Tibial nerve (tissue), 4 donors: ENCODE measurements around the gene SREBF2. TPM values are rescaled to one million over a fixed set of nuclear protein-coding genes. Genes with fewer than 3 reads are reported as not detected.

Source experiments
- DNase-seq, 2 donors: peaks; one replicate each; pipeline ENCODE4 v3.0.0-alpha.2; 2019; ENCODE audit warnings: low spot score in 2 of 2
- H3K27ac ChIP-seq, 4 donors: fragments of 200-600 bp; sonication (generic) in 3 of 4; one replicate each; pipeline ENCODE4 v1.5.1; 2017 to 2019; ENCODE audit warnings: mild to moderate bottlenecking in 1 of 4
- H3K27me3 ChIP-seq, 2 donors: fragments of 200-600 bp; sonication (generic) in 1 of 2; one replicate each; pipeline versions ENCODE4 v1.5.1 to v1.6.0; 2017 to 2019
- H3K36me3 ChIP-seq, 3 donors: fragments of 200-600 bp; sonication (generic); one replicate each; pipeline ENCODE4 v1.5.1; 2018 to 2019
- H3K4me1 ChIP-seq, 4 donors: fragments of 200-600 bp; sonication (generic) in 3 of 4; one replicate each; pipeline ENCODE4 v1.5.1; 2017 to 2019
- H3K4me3 ChIP-seq, 4 donors: fragments of 200-600 bp; sonication (generic) in 3 of 4; one replicate each; pipeline ENCODE4 v1.5.1; 2017 to 2019; ENCODE audit warnings: mild to moderate bottlenecking in 1 of 4, moderate library complexity in 1 of 4
- H3K9me3 ChIP-seq, 4 donors: fragments of 200-600 bp; sonication (generic) in 3 of 4; one replicate each; pipeline ENCODE4 v1.5.1; 2017 to 2019
- EP300 ChIP-seq, 2 donors: sonication (generic); formaldehyde crosslinking; IDR thresholded peaks; one replicate each; pipeline ENCODE4 v1.6.1; 2017; ENCODE audit warnings: antibody characterized with exemption in 2 of 2, mild to moderate bottlenecking in 1 of 2
- POLR2A ChIP-seq, 2 donors: fragments of 450-650 bp; IDR thresholded peaks; one replicate each; pipeline ENCODE4 v1.6.1; 2017; ENCODE audit warnings: antibody characterized with exemption in 2 of 2, mild to moderate bottlenecking in 2 of 2, moderate library complexity in 2 of 2
- WGBS, 2 donors: methylation state at CpG; one replicate each; pipeline ENCODE4 v1.1.5; 2018; 5-methylcytosine and 5-hydroxymethylcytosine counted together
- total RNA-seq, 4 donors: library from RNA; depleted of rRNA; stranded (reverse); fragments of >200 nt; gene quantifications; one replicate each; pipeline ENCODE4 v1.1.0, GENCODE V29; 2016
- TF ChIP-seq, protein P1 (sequence below), 5 experiments: fragments of 200-600 bp in 3 of 5; fragments of 450-650 bp in 2 of 5; sonication (generic) in 3 of 5; IDR thresholded peaks; one replicate each; pipeline ENCODE4 v1.5.1; 2016 to 2019; ENCODE audit warnings: antibody characterized with exemption in 5 of 5, mild to moderate bottlenecking in 3 of 5, moderate library complexity in 2 of 5

Gene SREBF2
- total RNA-seq, 4 donors from 2014 or later = 73.5 to 157 (median 129) TPM

DNA sequence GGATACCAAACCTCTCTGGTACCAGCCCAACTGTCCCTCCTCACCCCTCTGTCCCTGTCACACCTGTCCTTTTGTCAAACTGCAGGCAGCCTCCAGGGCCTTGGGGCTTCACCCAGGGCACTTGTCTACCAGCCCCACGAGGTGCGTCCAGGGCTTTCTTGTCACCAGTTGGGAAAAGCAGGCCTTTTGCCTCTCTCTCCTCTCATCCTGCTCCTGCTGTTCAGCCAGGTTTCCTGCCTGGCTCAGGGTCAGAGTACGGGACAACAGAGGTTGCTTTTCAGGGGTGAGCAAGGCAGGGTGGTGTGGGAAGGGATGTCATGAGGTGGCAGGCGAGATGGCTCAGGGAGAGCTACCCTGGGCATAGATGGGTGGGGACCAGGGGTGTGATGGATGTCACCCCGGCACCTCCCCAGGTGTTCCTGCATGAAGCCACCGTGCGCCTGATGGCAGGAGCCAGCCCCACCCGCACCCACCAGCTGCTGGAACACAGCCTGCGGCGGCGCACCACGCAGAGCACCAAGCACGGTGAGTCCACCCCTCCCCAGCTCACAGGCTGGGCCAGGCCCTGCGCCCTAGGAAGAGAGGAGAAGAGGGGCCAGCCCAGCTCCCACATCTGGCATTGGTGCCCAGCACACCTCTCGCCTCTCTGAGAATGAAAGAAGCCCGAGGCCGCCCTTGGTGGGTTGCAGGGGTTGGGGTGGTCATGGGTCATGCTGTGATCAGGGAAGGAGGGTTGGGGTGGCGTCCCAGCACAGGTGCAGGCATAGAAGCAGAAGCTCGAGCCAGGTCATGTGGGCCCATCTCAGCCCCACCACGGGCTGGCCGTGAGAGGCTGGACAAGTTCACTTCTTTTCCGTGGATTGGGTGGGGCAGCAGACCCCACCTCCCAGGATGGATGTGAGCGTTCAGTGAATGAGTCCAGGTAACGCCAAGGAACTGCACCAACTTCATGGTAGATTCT is 71.8 kb downstream of the SREBF2 start:
- WGBS, 2 donors = 86 to 92% methylated on average over 16 to 17 of the region's 24 CpGs
- Histone ChIP-seq H3K36me3 (peaks cover 7 to 86% (median 11%) of the 10 kb centered on the region in 3 donors), H3K4me1 (peaks cover 0 to 22% (median 5%) of the 10 kb centered on the region in 4 donors), H3K4me3 (no peak overlapping the region), H3K27me3 (peaks cover 0 to 7% of the 10 kb centered on the region in 2 donors), H3K27ac (no peak overlapping the region), H3K9me3 (no peaks in the 10 kb centered on the region)
- DNase-seq = no peak
- TF ChIP-seq POLR2A (IDR thresholded peaks at IDR 0.05) = no peak
- no peak for TF ChIP-seq EP300 (IDR thresholded peaks at IDR 0.05)
- TF ChIP-seq, protein P1, sequence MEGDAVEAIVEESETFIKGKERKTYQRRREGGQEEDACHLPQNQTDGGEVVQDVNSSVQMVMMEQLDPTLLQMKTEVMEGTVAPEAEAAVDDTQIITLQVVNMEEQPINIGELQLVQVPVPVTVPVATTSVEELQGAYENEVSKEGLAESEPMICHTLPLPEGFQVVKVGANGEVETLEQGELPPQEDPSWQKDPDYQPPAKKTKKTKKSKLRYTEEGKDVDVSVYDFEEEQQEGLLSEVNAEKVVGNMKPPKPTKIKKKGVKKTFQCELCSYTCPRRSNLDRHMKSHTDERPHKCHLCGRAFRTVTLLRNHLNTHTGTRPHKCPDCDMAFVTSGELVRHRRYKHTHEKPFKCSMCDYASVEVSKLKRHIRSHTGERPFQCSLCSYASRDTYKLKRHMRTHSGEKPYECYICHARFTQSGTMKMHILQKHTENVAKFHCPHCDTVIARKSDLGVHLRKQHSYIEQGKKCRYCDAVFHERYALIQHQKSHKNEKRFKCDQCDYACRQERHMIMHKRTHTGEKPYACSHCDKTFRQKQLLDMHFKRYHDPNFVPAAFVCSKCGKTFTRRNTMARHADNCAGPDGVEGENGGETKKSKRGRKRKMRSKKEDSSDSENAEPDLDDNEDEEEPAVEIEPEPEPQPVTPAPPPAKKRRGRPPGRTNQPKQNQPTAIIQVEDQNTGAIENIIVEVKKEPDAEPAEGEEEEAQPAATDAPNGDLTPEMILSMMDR (IDR thresholded peaks at IDR 0.05) = no peak

GRCh38 chr22:41905411-41906202 is 72.7 kb downstream of the SREBF2 start:
- no peak for DNase-seq
- peaks cover 0 to 26% (median 10%) of the 10 kb centered on the region in 4 donors for H3K4me1 ChIP-seq
- peaks cover 0 to 10% of the 10 kb centered on the region in 2 donors for H3K27me3 ChIP-seq
- H3K9me3 ChIP-seq = no peaks in the 10 kb centered on the region
- 73 to 79% methylated on average over 23 of the region's 23 CpGs for WGBS, 2 donors
- no peak overlapping the region for H3K27ac ChIP-seq
- TF ChIP-seq, protein P1 (IDR thresholded peaks at IDR 0.05) = no peak
- TF ChIP-seq EP300 (IDR thresholded peaks at IDR 0.05) = no peak
- no peak for TF ChIP-seq POLR2A (IDR thresholded peaks at IDR 0.05)
- peaks cover 3 to 77% (median 11%) of the 10 kb centered on the region in 3 donors for H3K36me3 ChIP-seq
- H3K4me3 ChIP-seq = no peak overlapping the region

- WGBS, 2 donors = 84 to 91% methylated on average over 5 of the region's 5 CpGs
- H3K36me3 ChIP-seq = peaks cover 3 to 65% (median 11%) of the 10 kb centered on the region in 3 donors
- H3K27me3 ChIP-seq = peaks cover 5 to 22% of the 10 kb centered on the region in 2 donors
- peaks cover 0 to 34% (median 17%) of the 10 kb centered on the region in 4 donors for H3K4me1 ChIP-seq
- no peak overlapping the region for H3K27ac ChIP-seq
- no peak overlapping the region for H3K4me3 ChIP-seq
- no peaks in the 10 kb centered on the region for H3K9me3 ChIP-seq
- no peak for DNase-seq
- TF ChIP-seq, protein P1 (IDR thresholded peaks at IDR 0.05) = no peak
- TF ChIP-seq POLR2A (IDR thresholded peaks at IDR 0.05) = no peak
- TF ChIP-seq EP300 (IDR thresholded peaks at IDR 0.05) = no peak
Observed at GRCh38 chr22:41906822-41907221, 73.9 kb downstream of the SREBF2 start.

DNA sequence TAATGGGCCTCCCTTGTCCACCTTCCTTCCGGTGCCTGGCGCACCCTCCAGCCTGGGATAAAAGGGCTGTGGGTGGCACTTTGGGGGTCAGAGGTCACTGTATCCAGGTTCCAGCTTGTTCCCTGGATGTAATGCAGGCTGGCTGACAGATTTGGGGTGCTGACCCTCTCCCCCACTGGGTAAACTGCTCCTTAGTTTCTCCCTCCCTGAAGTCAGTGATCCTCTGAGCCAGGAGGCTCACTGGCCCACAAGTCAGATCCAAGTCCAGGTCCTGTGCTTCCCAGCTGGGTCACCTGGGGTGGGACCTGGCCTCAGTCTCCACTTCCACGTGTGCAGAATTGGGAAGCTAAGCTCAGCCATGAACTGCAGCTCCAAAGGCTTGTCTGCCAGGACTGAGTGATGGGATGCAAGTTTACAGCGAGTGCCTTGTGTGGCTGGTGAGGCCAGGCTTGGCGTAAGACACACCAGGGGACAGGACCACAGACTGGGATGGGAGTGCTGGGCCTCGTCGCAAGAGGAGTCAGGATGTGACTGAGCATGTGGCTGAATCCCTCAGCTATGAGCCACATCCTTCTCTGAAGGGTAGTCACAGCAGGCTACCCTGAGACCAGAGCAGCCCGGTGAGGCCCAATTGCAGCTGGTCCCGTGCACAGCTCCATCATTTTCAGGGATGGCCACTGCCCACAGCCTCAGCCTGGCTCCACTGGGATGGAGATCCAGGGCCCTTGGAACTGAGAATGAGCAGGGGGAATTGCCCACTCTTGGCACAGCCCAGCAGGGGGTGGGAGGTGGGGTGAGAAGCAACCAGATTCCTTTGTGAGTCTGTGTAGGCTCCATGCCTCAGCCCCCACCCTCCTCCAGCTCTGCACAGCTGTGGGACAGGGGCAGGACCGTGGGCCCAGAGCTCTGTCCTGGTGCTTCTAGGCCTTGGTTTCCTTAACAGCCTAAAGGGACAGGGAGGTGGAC is 74.8 kb downstream of the SREBF2 start:
- no peak overlapping the region for H3K27ac ChIP-seq

More for the DNA sequence above, 74.8 kb downstream of the SREBF2 start:
- DNase-seq = no peak
- no peak overlapping the region for H3K4me3 ChIP-seq
- H3K9me3 ChIP-seq = no peaks in the 10 kb centered on the region
- WGBS, 2 donors = 54 to 77% methylated on average over 2 to 7 of the region's 10 CpGs
- no peak for TF ChIP-seq POLR2A (IDR thresholded peaks at IDR 0.05)
- no peak for TF ChIP-seq EP300 (IDR thresholded peaks at IDR 0.05)
- TF ChIP-seq, protein P1 (IDR thresholded peaks at IDR 0.05) = no peak
- H3K4me1 ChIP-seq = peaks cover 0 to 34% (median 17%) of the 10 kb centered on the region in 4 donors
- peaks cover 3 to 56% (median 11%) of the 10 kb centered on the region in 3 donors for H3K36me3 ChIP-seq
- H3K27me3 ChIP-seq = peaks cover 6 to 31% of the 10 kb centered on the region in 2 donors
